Neural cell (in vitro differentiated cells): ENCODE data around the gene FOXC2. TPM values are rescaled to one million over a fixed set of nuclear protein-coding genes. Genes with fewer than 3 reads are reported as not detected.

ENCODE experiments used
- H2AFZ ChIP-seq: fragments of 200-600, 300-800 bp; sonication (generic), shearing (Covaris generic); 2 replicates; pipeline ENCODE4 v1.6.0; 2014; ENCODE audit warnings: low read depth, mild to moderate bottlenecking, antibody characterized with exemption, low read length, moderate library complexity
- H3F3A ChIP-seq: fragments of 200-600 bp; shearing (Covaris generic); 2 replicates; pipeline ENCODE4 v1.6.1; 2016; ENCODE audit warnings: mild to moderate bottlenecking, moderate library complexity, mixed read lengths, antibody characterized with exemption, low read length; ENCODE audit not compliant: insufficient read depth, poor library complexity, severe bottlenecking
- H3K27ac ChIP-seq: fragments of 200-600, 300-800 bp; sonication (generic), shearing (Covaris generic); 2 replicates; pipeline ENCODE4 v1.5.1; 2014; ENCODE audit warnings: mild to moderate bottlenecking, low read length, moderate library complexity
- H3K27me3 ChIP-seq: fragments of 300-800, 200-600 bp; sonication (generic), shearing (Covaris generic); 2 replicates; pipeline ENCODE4 v1.6.0; 2014; ENCODE audit warnings: mild to moderate bottlenecking, low read depth, low read length, moderate library complexity; ENCODE audit not compliant: insufficient read depth
- H3K36me3 ChIP-seq: fragments of 300-800, 200-600 bp; sonication (generic), shearing (Covaris generic); 2 replicates; pipeline ENCODE4 v1.5.1; 2014; ENCODE audit warnings: mild to moderate bottlenecking, antibody characterized with exemption, low read length, moderate library complexity; ENCODE audit not compliant: insufficient read depth
- H3K4me2 ChIP-seq: fragments of 300-800, 200-600 bp; sonication (generic), shearing (Covaris generic); 2 replicates; pipeline ENCODE4 v1.6.0; 2014; ENCODE audit warnings: mild to moderate bottlenecking, low read length
- H3K4me3 ChIP-seq: fragments of 300-800, 200-600 bp; sonication (generic), shearing (Covaris generic); 2 replicates; pipeline ENCODE4 v1.5.1; 2014; ENCODE audit warnings: mild to moderate bottlenecking, low read length, moderate library complexity
- H3K79me2 ChIP-seq: fragments of 200-600 bp; shearing (Covaris generic); replicated peaks from 2 replicates; pipeline ENCODE4 v1.6.0; 2014; ENCODE audit warnings: mild to moderate bottlenecking, low read length, moderate library complexity; ENCODE audit not compliant: insufficient read depth
- H3K9ac ChIP-seq: fragments of 300-800, 200-600 bp; sonication (generic), shearing (Covaris generic); 2 replicates; pipeline ENCODE4 v1.6.1; 2016; ENCODE audit warnings: mild to moderate bottlenecking, low read length, mixed read lengths
- H3K9me2 ChIP-seq: fragments of 200-600 bp; shearing (Covaris generic); 2 replicates; pipeline ENCODE4 v1.6.1; 2016; ENCODE audit warnings: mild to moderate bottlenecking, low read length, mixed read lengths; ENCODE audit not compliant: insufficient read depth
- H3K9me3 ChIP-seq: fragments of 200-600, 300-800 bp; sonication (generic), shearing (Covaris generic); 2 replicates; pipeline ENCODE4 v1.6.1; 2016; ENCODE audit warnings: mild to moderate bottlenecking, mixed run types, low read length, moderate library complexity, mixed read lengths
- H4K20me1 ChIP-seq: fragments of 200-600 bp; shearing (Covaris generic); 2 replicates; pipeline ENCODE4 v1.6.1; 2016; ENCODE audit warnings: mild to moderate bottlenecking, mixed run types; ENCODE audit not compliant: insufficient read depth
- CTCF ChIP-seq: fragments of 450-650 bp; IDR thresholded peaks from 2 replicates; pipeline ENCODE4 v1.5.1; 2014; ENCODE audit warnings: antibody characterized with exemption, mild to moderate bottlenecking, moderate library complexity; ENCODE audit not compliant: poor library complexity, severe bottlenecking
- EP300 ChIP-seq: fragments of 450-650 bp; conservative IDR thresholded peaks from 2 replicates; pipeline ENCODE4 v1.6.1; 2014; ENCODE audit warnings: antibody characterized with exemption, mild to moderate bottlenecking, moderate library complexity; ENCODE audit not compliant: poor library complexity, severe bottlenecking
- EZH2 ChIP-seq: fragments of 200-600, 300-800 bp; shearing (Covaris generic), sonication (generic); IDR thresholded peaks from 2 replicates; pipeline ENCODE4 v1.6.1; 2014; ENCODE audit warnings: antibody characterized with exemption, low read length, borderline replicate concordance, mild to moderate bottlenecking; ENCODE audit not compliant: insufficient read depth, poor library complexity, severe bottlenecking
- MXI1 ChIP-seq: fragments of 450-650 bp; conservative IDR thresholded peaks from 2 replicates; pipeline ENCODE4 v1.6.1; 2014; ENCODE audit warnings: antibody characterized with exemption, mild to moderate bottlenecking; ENCODE audit not compliant: poor library complexity, severe bottlenecking
- POLR2AphosphoS5 ChIP-seq: IDR thresholded peaks from 2 replicates; pipeline ENCODE4 v1.6.1; 2012
- RAD21 ChIP-seq: fragments of 450-650 bp; conservative IDR thresholded peaks from 2 replicates; pipeline ENCODE4 v1.6.1; 2014; ENCODE audit warnings: antibody characterized with exemption, mild to moderate bottlenecking, moderate library complexity
- REST ChIP-seq: IDR thresholded peaks from 2 replicates; pipeline ENCODE4 v1.6.1; 2012; ENCODE audit warnings: borderline replicate concordance
- SMC3 ChIP-seq: fragments of 450-650 bp; conservative IDR thresholded peaks from 2 replicates; pipeline ENCODE4 v1.6.1; 2014; ENCODE audit warnings: antibody characterized with exemption, mild to moderate bottlenecking, moderate library complexity; ENCODE audit not compliant: poor library complexity
- TAF1 ChIP-seq: IDR thresholded peaks from 2 replicates; pipeline ENCODE4 v1.6.1; 2012; ENCODE audit warnings: low read depth
- polyA plus RNA-seq: library from polyadenylated mRNA; depleted of rRNA; stranded (reverse); fragments of >200 nt; gene quantifications from 2 replicates; pipeline ENCODE4 v1.2.3, GENCODE V29; 2014

The FOXC2 gene
- polyA plus RNA-seq, 1 donor from 2014 or later, result not detected

- H3K9me2 ChIP-seq, result no peaks in the 10 kb centered on the region
- no peaks in the 10 kb centered on the region for H3F3A ChIP-seq
- H3K4me3 ChIP-seq, result no peak overlapping the region
- H3K36me3 ChIP-seq, result no peaks in the 10 kb centered on the region
- H3K9ac ChIP-seq, result no peak overlapping the region
- H2AFZ ChIP-seq, result no peak overlapping the region
- no peaks in the 10 kb centered on the region for H4K20me1 ChIP-seq
- no peaks in the 10 kb centered on the region for H3K9me3 ChIP-seq
- no peak overlapping the region for H3K4me2 ChIP-seq
- no peak overlapping the region for H3K27ac ChIP-seq
- H3K27me3 ChIP-seq, result peaks cover 57% of the 10 kb centered on the region
- TF ChIP-seq SMC3, result peak; percentile 93
- TF ChIP-seq POLR2AphosphoS5, result no peak
- TF ChIP-seq CTCF, result peak; percentile 88
- TF ChIP-seq RAD21, result peak; percentile 83
- TF ChIP-seq TAF1, result no peak
- H3K79me2 ChIP-seq, result no peaks in the 10 kb centered on the region
These were observed 46.8 kb upstream of the FOXC2 start for GRCh38 chr16:86519649-86520316.

- Histone ChIP-seq H3K27ac (no peak overlapping the region), H3K27me3 (peaks cover 49% of the 10 kb centered on the region), H4K20me1 (no peaks in the 10 kb centered on the region), H3K9me2 (no peaks in the 10 kb centered on the region), H2AFZ (no peak overlapping the region), H3K4me3 (no peak overlapping the region), H3K36me3 (no peaks in the 10 kb centered on the region), H3K9ac (no peak overlapping the region), H3K9me3 (no peaks in the 10 kb centered on the region), H3K79me2 (no peaks in the 10 kb centered on the region), H3F3A (no peaks in the 10 kb centered on the region), H3K4me2 (no peak overlapping the region)
- TF ChIP-seq TAF1 (no peak), SMC3 (peak; percentile 3), EP300 (no peak)
These were observed 46.1 kb upstream of the FOXC2 start for GRCh38 chr16:86520317-86521210.

- Histone ChIP-seq H3K27ac (no peak overlapping the region), H3K9me3 (no peaks in the 10 kb centered on the region), H3K79me2 (no peaks in the 10 kb centered on the region), H3F3A (no peaks in the 10 kb centered on the region), H3K27me3 (peaks cover 40% of the 10 kb centered on the region), H3K4me3 (no peak overlapping the region), H3K9ac (no peak overlapping the region), H2AFZ (no peak overlapping the region), H3K36me3 (no peaks in the 10 kb centered on the region), H3K9me2 (no peaks in the 10 kb centered on the region), H4K20me1 (no peaks in the 10 kb centered on the region), H3K4me2 (no peak overlapping the region)
- TF ChIP-seq TAF1 (no peak), SMC3 (no peak), REST (no peak), EZH2 (no peak), POLR2AphosphoS5 (no peak), MXI1 (no peak), RAD21 (no peak), CTCF (no peak), EP300 (no peak)
These were observed 45.1 kb upstream of the FOXC2 start for GRCh38 chr16:86521236-86522197.
